Activated effector memory CD4-positive, alpha-beta T cell treated with anti-CD3 and anti-CD28 coated beads, Interleukin-2, amount 50 U/mL, for 16 hours (primary cell): ENCODE results near the gene R3HDM2.

Source experiments
- DNase-seq: peaks from one replicate; pipeline ENCODE4 v3.0.0-alpha.2; 2020

Gene R3HDM2

DNA sequence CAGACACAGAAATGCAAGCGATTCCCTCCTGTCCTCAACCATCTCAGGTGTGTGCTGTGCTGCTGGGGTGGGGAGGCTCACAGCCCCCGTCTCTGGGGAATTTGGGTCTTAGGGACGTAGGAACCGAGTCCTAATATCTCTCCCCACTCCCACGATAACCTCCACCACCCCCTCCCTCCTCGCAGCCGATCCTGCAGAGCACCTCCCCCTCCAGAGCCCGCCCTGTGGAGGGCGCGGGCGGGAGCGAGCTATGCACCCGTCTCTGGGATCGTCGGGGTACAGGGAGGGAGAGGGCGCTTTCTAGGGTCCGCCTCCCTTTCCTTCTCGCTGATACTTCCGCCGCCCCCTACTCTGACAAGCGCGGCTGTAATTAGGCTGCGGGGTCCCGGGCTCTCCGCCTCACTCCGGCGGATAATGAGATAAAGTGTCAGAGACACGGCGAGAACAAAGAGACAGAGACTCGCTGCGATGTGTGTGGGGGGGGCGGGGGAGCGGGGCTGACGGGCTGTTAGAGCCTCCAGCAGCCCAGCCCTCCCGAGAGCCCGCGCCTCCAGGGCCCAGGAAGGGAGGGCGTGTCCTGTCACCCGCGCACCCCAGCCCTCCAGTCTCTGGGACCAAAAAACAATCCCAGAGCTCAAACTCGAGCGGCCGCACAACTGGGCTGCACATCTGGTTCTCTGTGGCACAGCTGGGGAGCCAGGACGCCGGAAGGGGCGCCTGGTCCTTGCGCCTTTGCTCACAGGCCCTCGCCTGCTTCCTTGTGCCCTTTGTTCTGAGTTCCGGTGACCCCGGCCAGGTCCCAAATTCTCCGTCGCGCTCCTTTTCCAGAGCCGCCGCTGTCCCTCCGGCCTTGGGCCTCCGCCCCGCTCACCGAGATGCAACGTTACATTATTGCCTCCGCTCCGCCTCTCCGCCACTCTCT lies 192.7 kb downstream of the R3HDM2 start:
- DNase-seq = peak; percentile 74

DNA sequence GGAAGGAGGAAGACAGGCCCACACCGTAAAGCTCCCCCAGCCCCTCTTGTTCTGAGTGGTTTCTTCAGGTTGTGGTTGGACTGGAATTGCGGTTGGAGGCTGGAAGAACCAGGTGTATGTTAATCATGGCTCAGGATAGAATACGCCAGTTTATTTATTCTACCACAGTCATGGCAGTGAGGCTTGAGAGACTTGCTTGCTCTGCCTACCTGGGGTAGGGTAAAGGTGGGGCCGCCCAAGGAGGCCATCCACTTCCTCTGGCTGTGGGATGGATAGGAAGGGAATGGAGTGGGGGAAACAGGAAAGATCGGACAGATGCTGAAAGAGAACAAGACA lies 193.3 kb downstream of the R3HDM2 start:
- no peak for DNase-seq

DNA sequence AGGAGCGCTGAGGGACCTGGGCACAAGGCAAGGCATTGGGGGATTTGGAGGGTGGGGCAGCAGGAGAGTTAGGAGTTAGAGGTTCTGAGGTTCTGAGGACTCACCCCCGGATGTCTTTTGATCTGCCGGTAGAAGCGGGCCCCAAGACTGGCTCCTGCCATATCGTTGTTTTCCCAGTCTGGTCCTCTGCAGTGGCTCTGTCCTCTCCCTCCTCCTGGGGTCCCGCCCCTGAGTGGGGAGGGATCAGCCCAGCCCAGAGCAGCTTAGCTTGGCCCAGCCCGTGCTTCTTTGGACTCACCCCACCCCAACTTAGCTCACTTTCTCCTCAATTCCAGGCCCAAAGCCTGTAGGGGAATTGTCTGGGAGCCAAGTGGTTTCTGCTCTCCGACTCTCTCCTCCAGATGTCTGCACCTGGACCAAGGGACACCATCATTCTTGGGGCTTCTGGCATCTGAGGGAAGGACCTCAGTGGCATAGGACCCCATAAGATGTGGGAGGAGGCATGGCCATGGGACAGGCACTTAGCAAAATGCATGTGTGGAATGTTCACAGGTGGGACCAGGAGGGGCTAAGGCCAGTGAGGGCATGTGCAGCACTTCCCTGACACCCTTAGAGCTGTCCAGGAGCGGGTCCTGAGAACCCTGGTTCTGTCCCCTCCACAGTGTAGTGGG lies 193.8 kb downstream of the R3HDM2 start:
- DNase-seq = no peak

DNA sequence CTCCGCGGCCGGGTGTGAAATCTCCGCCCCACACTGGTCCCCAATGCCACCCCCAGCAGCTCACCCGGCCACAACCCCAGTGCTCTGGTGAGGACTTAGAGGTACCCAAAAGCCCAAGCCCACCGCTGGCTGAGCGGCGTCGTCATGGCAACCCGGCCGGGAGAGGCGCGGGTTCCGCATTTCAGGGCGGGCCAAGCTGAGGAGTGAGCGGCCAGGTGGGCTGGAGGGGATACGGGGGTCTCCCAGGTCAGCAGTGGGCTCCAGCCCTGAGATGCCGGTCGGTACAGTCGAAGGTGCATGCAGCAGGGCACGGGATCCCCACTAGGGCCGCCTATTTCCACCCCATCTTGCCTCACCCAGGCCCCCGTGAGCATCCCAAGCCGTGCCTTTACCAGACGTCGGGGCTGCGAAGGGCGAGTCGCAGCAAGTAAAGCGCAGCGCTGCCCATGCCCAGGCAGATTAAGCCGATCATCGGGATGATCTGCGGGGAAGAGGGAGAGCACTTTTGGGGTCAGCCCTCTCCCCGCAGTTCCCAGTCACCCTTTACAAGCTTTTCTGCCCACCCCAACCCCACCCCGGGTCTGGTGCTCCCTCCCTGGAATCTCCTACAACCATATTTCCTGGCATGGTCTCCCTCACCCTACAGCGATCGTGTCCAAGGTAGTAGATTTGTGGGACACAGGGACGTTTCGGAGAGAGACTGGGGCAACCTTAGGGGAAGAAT lies 194.5 kb downstream of the R3HDM2 start:
- DNase-seq = no peak

DNA sequence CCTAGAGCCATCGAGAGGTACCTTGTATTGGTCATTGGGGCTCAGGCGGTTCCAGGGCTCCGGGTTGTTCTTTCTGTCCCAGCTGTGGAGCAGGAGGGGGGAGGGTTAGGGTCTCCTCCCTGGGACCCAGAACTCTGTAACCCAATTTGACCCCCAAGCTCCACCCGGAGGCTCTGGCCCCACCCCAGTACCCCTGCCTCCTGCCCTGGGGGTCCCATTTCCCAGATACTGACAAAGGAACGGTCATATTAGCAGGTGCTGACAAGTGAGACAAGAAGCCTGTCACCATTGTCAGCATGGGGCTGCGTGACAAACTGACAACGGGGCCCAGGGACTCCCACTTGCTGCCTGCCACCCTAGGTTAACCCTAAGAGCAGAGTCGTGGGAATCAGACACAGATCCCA lies 195.1 kb downstream of the R3HDM2 start:
- no peak for DNase-seq

DNA sequence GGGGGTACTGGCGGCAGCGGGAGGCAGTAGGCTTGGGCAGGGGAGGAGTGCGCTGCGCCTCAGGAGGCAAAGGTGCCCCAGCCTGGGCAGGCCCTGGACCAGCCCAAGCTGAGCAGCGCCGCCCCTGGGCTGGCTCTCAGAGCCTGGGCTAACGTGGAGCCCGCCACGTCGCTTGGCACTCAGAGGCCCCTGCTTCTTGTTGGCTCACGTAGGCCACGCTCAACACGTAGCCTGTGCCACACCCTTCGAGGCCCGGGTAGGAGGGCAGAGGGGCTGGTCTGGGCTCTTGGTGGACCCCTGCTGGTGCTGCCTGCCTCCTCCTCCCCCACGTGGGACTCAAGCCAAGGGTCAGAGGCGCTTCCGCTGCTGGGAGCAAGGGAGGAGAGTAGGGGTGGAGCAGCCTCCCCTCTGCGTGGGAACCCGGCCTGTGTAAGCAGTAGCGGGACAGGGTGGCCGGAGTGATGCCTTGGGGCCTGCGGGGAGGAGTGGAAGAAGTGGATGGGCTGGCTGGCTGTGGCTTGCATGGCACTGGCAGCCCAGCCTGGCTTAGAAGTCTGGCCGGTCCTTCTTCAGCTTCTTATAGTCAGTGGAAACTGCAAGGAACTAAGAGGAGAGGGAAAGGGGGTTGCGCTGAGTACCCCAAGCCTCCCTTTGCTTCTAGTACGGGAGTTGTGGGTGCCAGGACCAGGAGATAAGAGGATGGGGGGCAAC lies 195.7 kb downstream of the R3HDM2 start:
- DNase-seq = no peak

DNA sequence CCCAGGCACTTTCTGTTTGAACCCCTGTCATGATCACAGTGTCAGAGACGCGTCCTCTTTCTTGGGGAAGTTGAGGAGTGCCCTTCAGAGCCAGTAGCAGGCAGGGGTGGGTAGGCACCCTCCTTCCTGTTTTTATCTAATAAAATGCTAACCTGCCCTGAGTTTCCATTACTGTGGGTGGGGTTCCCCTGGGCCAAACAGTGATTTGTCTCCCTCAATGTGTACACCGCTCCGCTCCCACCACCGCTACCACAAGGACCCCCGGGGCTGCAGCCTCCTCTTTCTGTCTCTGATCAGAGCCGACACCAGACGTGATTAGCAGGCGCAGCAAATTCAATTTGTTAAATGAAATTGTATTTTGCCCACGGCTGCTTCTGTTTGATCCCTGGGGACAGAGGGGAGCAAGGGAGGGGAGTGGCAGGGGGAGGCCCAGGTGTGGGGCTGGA lies 196.2 kb downstream of the R3HDM2 start:
- DNase-seq = no peak

DNA sequence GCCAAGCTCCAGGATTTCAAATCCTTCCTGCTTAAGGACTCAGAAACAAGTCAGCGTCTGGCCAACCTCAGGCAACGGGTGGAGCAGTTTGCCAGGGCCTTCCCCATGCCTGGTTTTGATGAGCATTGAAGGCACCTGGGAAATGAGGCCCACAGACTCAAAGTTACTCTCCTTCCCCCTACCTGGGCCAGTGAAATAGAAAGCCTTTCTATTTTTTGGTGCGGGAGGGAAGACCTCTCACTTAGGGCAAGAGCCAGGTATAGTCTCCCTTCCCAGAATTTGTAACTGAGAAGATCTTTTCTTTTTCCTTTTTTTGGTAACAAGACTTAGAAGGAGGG lies 196.6 kb downstream of the R3HDM2 start:
- no peak for DNase-seq

DNA sequence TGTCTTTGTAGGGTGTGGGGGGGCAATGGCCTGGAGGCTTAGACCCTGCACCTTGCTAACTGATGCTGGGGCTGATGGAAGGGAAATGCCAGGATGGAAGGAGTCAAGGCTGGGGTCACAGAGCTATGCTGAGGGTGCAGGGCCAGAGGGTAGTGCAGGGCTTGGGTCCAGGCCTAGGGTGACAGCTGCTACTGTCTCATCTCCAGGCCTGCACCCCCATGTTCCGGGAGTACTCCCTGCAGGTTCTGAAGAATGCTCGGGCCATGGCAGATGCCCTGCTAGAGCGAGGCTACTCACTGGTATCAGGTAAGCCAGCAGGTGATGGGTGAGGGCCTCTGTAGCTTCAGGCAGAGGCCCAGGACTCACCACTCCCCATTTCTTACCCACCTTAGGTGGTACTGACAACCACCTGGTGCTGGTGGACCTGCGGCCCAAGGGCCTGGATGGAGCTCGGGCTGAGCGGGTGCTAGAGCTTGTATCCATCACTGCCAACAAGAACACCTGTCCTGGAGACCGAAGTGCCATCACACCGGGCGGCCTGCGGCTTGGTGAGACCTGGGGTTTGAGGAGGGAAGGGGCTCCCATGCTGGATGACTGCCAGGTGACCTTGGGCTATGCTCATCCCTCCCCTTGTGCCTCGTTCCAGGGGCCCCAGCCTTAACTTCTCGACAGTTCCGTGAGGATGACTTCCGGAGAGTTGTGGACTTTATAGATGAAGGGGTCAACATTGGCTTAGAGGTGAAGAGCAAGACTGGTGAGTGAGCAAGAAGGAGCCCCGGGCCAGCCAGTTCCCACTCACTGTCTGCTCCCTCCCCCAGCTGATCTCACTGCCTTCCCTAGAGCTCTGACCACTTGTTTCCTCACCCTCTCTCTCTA lies 197.2 kb downstream of the R3HDM2 start:
- no peak for DNase-seq

DNA sequence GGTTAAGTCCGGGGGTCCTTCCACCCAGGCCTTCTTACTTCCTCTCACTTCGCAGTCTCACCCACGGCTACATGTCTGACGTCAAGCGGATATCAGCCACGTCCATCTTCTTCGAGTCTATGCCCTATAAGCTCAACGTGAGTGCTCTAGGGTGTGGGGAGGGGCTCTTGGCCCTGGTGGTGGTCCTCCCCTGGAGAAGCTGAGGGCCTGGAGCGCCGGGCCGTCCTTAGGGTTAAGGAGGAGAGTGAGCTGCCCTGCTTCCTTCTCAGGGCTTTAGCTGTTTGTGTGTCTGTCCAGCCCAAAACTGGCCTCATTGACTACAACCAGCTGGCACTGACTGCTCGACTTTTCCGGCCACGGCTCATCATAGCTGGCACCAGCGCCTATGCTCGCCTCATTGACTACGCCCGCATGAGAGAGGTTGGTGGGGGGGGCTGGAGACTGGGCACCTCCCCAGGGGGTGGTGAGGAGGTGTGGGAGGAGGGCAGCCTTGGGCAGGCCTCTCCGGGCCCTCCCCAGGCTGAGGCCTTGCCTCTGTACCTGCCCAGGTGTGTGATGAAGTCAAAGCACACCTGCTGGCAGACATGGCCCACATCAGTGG lies 198.6 kb downstream of the R3HDM2 start:
- DNase-seq = no peak

DNA sequence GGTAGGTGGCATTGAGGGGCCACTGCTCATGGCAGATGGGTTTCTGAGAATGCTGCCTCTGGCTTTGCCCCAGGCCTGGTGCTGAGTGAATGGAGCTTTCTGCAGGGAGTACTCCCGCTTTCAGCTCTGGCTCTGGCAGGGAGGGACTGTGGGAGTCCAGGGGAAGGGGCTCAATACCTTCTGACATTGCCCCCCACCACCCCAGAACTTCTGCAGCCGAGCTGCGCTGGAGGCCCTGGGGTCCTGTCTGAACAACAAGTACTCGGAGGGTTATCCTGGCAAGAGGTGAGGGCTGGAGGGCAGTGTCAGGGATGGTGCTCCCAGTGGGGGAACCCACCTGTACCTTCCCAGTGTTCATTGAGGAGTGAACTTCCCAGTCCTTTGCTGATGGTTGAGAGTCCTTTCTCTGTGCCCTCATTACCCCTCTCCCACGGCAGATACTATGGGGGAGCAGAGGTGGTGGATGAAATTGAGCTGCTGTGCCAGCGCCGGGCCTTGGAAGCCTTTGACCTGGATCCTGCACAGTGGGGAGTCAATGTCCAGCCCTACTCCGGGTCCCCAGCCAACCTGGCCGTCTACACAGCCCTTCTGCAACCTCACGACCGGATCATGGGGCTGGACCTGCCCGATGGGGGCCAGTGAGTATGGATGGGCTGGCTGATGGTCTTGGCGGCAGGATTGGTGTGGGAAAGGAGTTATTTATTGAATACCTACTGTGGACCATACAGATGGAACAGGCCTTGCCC lies 199.4 kb downstream of the R3HDM2 start:
- no peak for DNase-seq

DNA sequence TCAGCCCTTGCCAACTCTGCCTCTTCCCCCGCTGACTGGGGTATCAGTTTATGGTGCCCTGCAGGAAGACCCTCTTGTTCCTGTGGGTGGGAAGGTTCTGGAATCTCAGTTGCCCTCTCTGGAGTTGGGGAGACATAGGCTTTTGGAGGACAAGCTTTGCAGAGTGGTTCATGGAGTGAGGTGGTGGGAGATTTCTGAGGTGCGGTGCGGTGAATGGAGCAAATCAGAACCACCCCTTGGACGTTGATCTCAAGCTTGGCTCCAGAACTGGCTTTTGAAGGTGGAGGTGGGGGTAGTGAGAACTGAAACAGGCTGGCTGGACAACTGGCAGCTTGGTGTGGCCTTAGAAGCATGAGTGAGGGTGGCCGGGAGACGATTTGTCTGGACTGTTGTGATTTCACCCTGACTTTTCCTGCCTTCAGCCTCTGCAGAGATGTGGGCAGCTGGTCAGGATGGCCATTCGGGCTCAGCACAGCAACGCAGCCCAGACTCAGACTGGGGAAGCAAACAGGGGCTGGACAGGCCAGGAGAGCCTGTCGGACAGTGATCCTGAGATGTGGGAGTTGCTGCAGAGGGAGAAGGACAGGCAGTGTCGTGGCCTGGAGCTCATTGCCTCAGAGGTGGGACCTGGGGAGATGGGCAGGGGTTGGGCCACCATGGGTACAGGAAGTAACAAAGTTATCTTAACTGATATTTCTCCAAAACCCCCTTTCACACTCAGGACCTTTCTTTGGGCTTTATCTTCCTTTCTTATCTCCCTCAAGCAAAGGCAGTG lies 200.3 kb downstream of the R3HDM2 start:
- DNase-seq = no peak

DNA sequence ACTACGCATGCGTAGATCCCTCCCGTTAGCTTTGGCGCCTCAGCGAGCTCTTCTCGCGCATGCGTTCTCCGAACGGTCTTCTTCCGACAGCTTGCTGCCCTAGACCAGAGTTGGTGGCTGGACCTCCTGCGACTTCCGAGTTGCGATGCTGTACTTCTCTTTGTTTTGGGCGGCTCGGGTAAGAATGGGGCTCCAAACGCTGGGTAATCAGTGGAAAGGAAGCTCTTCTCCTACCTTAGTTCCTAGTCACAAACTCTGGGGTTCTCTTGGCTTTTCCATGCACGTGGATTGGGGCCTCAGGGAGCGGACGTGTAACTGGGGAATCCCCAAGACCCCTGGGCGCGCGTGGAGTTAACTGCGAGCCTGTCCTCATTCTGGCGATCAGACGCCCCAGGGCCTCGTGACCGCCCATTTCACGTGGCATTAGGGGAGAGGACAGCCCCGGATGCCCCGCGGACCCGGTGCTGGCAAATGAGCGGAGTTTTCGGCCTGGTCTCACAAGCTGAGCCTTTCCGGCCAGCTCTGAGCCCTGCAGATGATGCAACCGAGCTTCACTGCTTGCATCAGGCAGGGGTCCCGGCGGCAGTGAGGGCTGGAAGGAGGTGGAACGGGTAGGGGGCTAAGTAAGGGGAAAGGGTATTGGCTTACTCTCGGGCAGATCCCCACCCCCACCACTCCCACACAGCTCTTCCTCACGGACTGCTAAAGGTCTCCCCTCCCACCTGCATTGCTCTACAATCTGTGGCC lies 201.0 kb downstream of the R3HDM2 start, which contains the start of gene SHMT2:
Gene SHMT2 (plus strand): TSS at position 78 of the 747 bp plus-strand sequence. CDS start 68 bp downstream, at position 146.
- DNase-seq = peak; percentile 97

DNA sequence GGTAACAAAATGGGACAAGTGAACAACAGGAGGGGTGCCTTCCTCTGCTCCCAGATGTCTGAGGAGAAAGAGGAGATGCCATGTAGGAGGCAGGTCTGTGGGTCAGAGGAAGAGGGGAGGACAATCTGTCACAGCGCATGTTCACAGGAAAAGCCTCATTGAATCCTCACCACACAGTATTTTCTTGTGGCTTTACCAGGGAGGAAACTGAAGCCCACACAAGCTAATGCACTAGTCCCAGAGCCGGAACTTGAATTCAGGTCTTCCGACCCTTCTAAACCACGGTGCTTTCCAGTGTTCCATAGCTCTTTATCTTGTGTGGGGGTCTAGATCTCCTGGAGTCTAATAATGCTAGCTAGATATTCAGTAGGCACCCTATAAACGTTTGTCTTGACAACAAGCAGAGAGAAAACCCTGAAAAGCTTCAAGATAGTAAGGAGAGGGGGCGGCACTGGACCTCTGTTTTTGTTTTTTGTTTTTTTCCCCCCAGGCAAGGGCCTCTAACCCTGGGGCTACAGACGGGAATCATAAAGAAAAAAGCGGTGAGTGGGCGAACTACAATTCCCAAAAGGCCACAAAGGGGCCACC lies 201.7 kb downstream of the R3HDM2 start:
- DNase-seq = no peak

DNA sequence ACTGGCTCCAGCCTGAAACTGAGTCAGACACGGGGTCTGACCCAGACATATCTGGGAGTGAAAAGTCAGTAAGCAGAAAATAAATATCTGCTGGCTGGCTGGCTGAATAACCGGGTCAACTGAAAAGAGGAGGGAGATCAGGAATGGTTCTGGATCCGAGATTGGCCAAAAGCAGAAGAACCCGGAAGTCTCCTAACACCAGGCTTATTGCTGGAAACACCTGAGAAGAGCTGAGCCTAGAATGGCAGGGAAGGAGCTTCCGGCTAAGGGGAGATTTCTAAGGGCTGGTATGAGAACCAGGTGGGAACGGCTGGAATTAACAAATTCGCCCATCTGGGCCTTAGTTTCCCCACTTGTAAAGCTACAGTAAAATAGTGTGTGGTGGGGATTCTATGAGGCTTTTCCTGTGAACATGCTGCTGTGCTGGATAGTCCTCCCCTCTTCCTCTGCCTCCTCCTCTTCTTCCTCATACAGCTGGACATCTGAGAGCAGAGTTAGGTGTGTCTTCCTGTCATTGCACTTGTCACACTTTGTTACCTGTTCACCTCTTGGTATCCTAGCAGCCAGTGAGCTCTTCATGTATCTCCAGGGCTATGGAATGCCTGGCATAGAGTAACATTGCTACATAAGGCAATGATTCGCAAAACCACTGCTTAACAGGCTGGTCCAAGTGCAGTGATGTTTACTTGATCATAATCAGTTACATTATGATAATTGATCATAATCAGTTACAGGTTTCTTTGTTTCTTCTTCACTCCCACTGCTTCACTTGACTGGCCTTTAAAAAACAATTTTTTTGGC lies 203.3 kb downstream of the R3HDM2 start:
- DNase-seq = no peak

DNA sequence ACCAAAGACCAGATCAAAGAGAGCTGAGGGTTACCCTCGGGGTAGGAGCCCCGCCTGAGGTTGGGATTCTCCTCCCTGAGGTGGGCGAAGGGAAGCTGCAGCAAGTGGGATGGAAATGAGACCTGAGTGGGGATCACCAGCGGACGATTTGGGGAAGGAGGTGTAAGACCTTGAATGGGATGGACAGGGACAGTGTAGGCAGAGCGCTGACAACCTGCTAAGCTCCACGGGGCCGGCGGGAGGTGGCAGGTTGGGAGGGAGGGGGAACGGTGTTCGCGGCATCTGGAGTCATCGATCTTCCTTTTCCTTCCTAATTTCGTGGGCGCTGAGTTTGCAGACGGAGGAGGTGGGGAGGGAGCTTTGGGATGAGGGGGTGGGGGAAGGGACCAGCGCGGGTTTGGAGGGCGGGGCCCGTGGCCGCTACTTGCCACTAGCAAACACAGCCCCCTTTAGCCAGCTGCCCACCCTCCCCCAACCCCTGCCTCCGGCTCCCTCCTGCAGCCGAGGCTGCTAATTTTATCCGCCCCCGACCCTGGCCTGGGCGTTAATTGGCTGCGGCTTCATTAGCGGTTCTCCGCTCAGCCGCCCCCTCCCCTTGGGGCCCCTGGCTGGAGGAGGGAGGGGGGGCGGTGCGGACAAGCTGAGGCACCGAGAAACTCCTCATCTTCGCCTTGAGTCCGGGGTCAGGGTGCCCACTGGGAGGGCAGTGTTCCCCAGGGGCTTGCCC lies 204.1 kb downstream of the R3HDM2 start:
- no peak for DNase-seq

DNA sequence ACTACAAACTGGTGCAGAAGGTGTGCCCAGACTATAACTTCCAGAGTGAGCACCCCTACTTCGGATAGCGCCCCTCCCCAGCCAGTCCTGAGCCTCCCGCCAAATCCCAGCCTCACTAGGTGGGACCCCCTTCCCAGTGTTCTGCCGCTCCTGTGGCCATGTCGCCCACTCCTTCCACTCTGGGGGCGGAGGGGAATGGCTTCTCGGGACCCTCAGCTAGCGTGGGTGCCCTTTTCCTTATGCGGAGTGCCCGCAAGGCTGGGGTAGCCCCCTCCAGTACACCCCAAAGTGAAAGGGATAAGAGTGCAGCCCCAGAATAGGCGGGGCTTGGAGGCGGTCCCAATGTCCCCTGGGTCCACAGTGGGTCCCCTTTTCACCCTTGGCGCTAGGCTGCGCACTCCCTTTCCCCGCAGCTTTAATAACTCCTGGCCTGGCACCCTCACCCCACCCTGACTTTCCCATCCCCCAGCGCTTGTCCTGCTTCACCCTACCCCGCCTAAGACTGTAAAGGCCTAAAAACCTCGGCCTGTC lies 205.1 kb downstream of the R3HDM2 start:
- no peak for DNase-seq
